Mammary epithelial cell (primary cell): Measurements from ENCODE around the gene AP2M1.

ENCODE experiments used
- CTCF ChIP-seq, 2 donors: IDR thresholded peaks in 1 of 2; conservative IDR thresholded peaks in 1 of 2; 2 replicates each; pipeline ENCODE4 v1.5.1; 2011 to 2012; ENCODE audit warnings: inconsistent platforms in 2 of 2, low read length in 2 of 2, mild to moderate bottlenecking in 2 of 2, control low read depth in 1 of 2, low read depth in 1 of 2; ENCODE audit not compliant: insufficient read depth in 1 of 2; ENCODE audit errors: extremely low read depth in 1 of 2
- EZH2 ChIP-seq: IDR thresholded peaks from 2 replicates; pipeline ENCODE4 v1.6.1; 2012; ENCODE audit warnings: low read length, inconsistent platforms, borderline replicate concordance

- TF ChIP-seq CTCF (conservative IDR thresholded peaks at IDR 0.05 in 1 of 2, IDR thresholded peaks at IDR 0.05 in 1 of 2; ENCODE audit: extremely low read depth in 1 of 2, insufficient read depth in 1 of 2, low read depth in 1 of 2, low read length in 2 of 2) (no peak), EZH2 (no peak)
Observed at GRCh38 chr3:184169896-184170875, 4.5 kb upstream of the AP2M1 start.
